HCT116 (cell line): ENCODE results near the gene GOLGA6L2.

ENCODE experiments used
- CTCF ChIP-seq, 3 experiments: fragments of 200-600 bp in 1 of 3; sonication (generic) in 1 of 3; IDR thresholded peaks in 2 of 3; conservative IDR thresholded peaks in 1 of 3; 2 replicates each; pipeline ENCODE4 v1.5.1; 2012 to 2017; ENCODE audit warnings: low read depth in 2 of 3, low read length in 2 of 3, antibody characterized with exemption in 1 of 3, borderline replicate concordance in 1 of 3, control low read depth in 1 of 3, mild to moderate bottlenecking in 1 of 3, mixed read lengths in 1 of 3, mixed run types in 1 of 3, moderate library complexity in 1 of 3; ENCODE audit not compliant: insufficient read depth in 1 of 3
- EZH2phosphoT487 ChIP-seq: fragments of 200-600 bp; IDR thresholded peaks from 2 replicates; pipeline ENCODE4 v1.6.1; 2018; ENCODE audit warnings: antibody characterized with exemption, borderline replicate concordance
- MAX ChIP-seq: IDR thresholded peaks from 2 replicates; pipeline ENCODE4 v1.6.1; 2012
- POLR2A ChIP-seq: IDR thresholded peaks from 2 replicates; pipeline ENCODE4 v1.7.0; 2011; ENCODE audit warnings: borderline replicate concordance; ENCODE audit not compliant: insufficient read depth, insufficient read length; ENCODE audit errors: extremely low read depth
- POLR2AphosphoS5 ChIP-seq: IDR thresholded peaks from 2 replicates; pipeline ENCODE4 v1.6.1; 2011; ENCODE audit warnings: mild to moderate bottlenecking, low read depth, low read length, moderate library complexity
- RAD21 ChIP-seq: IDR thresholded peaks from 2 replicates; pipeline ENCODE4 v1.6.1; 2012; ENCODE audit warnings: low read depth, mild to moderate bottlenecking
- REST ChIP-seq: IDR thresholded peaks from 2 replicates; pipeline ENCODE4 v1.6.1; 2012; ENCODE audit warnings: low read depth
- SP1 ChIP-seq: IDR thresholded peaks from 2 replicates; pipeline ENCODE4 v1.6.1; 2012; ENCODE audit warnings: low read depth
- TCF7L2 ChIP-seq: IDR thresholded peaks from 2 replicates; pipeline ENCODE4 v1.7.0; 2011; ENCODE audit warnings: borderline replicate concordance, inconsistent platforms; ENCODE audit not compliant: insufficient read depth, insufficient read length; ENCODE audit errors: extremely low read depth
- ZBTB33 ChIP-seq: IDR thresholded peaks from 2 replicates; pipeline ENCODE4 v1.6.1; 2011; ENCODE audit warnings: mild to moderate bottlenecking, low read length, moderate library complexity; ENCODE audit not compliant: insufficient replicate concordance; ENCODE audit errors: extremely low read depth
- ZFX ChIP-seq: fragments of 450-650 bp; IDR thresholded peaks from 2 replicates; pipeline ENCODE4 v1.6.1; 2017

GRCh38 chr15:23457890-23458289, 10.8 kb upstream of the GOLGA6L2 start:
- no peak for TF ChIP-seq CTCF (IDR thresholded peaks at IDR 0.05 in 2 of 3, conservative IDR thresholded peaks at IDR 0.05 in 1 of 3; ENCODE audit: borderline replicate concordance in 1 of 3, insufficient read depth in 1 of 3, low read depth in 2 of 3, low read length in 2 of 3)
- no peak for TF ChIP-seq POLR2AphosphoS5
- TF ChIP-seq RAD21 = no peak
- TF ChIP-seq ZFX = no peak
- no peak for TF ChIP-seq SP1
- no peak for TF ChIP-seq REST
- no peak for TF ChIP-seq POLR2A
- no peak for TF ChIP-seq ZBTB33
- TF ChIP-seq EZH2phosphoT487 = no peak
- TF ChIP-seq TCF7L2 = no peak
- TF ChIP-seq MAX = no peak
